IMR-90 (cell line): Measurements from ENCODE around the gene BTN3A1. TPM values are rescaled to one million over a fixed set of nuclear protein-coding genes. Genes with fewer than 3 reads are reported as not detected.

Source experiments
- ATAC-seq: fragments of 200-7000 bp; cut with Tn5 transposase; 2 replicates; pipeline ENCODE4 v1.9.1; 2020; ENCODE audit warnings: low read depth, mild to moderate bottlenecking, moderate library complexity
- BruUV-seq: library from RNA; stranded (reverse); fragments of 400-500 nt; replicated peaks from 2 replicates; lab custom pipeline; 2021; lab: Mats Ljungman, UMichigan
- CTCF ChIA-PET: fragments of 300-600 bp; formaldehyde crosslinking; extraction: SDS; loops from one replicate; lab custom pipeline; 2021; ENCODE audit warnings: antibody characterized with exemption; lab: Yijun Ruan, JAX
- POLR2A ChIA-PET: fragments of 300-600 bp; sonication (Branson Sonifier 250); formaldehyde crosslinking; loops from one replicate; lab custom pipeline; 2022; ENCODE audit warnings: antibody characterized with exemption; ENCODE audit not compliant: unreplicated experiment; lab: Charles Lee
- DNase-seq: peaks from one replicate; pipeline ENCODE4 v3.0.0; 2013
- H2AFZ ChIP-seq: replicated peaks from 2 replicates; pipeline ENCODE3; 2013; ENCODE audit warnings: low read length, mild to moderate bottlenecking; ENCODE audit not compliant: poor library complexity
- H2AK5ac ChIP-seq: 2 replicates; pipeline ENCODE4 v1.6.1; 2013; ENCODE audit warnings: low read depth, low read length, inconsistent platforms
- H2AK9ac ChIP-seq: replicated peaks from 2 replicates; pipeline ENCODE3; 2013; ENCODE audit warnings: mild to moderate bottlenecking, low read depth, low read length, moderate library complexity; ENCODE audit not compliant: poor library complexity
- H2BK120ac ChIP-seq: 2 replicates; pipeline ENCODE4 v1.6.1; 2013; ENCODE audit warnings: low read depth, low read length, inconsistent platforms
- H2BK15ac ChIP-seq: 3 replicates; pipeline ENCODE4 v1.6.1; 2013; ENCODE audit warnings: low read depth, low read length, inconsistent platforms
- H2BK20ac ChIP-seq: 2 replicates; pipeline ENCODE4 v1.6.1; 2013; ENCODE audit warnings: low read depth, mild to moderate bottlenecking, inconsistent platforms, low read length, moderate library complexity
- H2BK5ac ChIP-seq: 2 replicates; pipeline ENCODE4 v1.6.1; 2013; ENCODE audit warnings: mild to moderate bottlenecking, low read depth, low read length, inconsistent platforms; ENCODE audit not compliant: poor library complexity, severe bottlenecking
- H3K14ac ChIP-seq: replicated peaks from 2 replicates; pipeline ENCODE4 v1.6.1; 2013; ENCODE audit warnings: low read depth, low read length, inconsistent platforms
- H3K18ac ChIP-seq: 2 replicates; pipeline ENCODE4 v1.6.1; 2013; ENCODE audit warnings: low read depth, low read length, control low read depth
- H3K23ac ChIP-seq: 2 replicates; pipeline ENCODE4 v1.6.1; 2013; ENCODE audit warnings: low read depth, low read length, inconsistent platforms
- H3K27ac ChIP-seq: 2 replicates; pipeline ENCODE4 v1.5.1; 2013; ENCODE audit warnings: mild to moderate bottlenecking, control low read depth, low read length; ENCODE audit not compliant: insufficient read depth
- H3K27me3 ChIP-seq: 2 replicates; pipeline ENCODE4 v1.6.1; 2013; ENCODE audit warnings: low read length; ENCODE audit not compliant: control insufficient read depth, insufficient read depth
- H3K36me3 ChIP-seq: 2 replicates; pipeline ENCODE4 v1.6.1; 2013; ENCODE audit warnings: low read length, mixed read lengths; ENCODE audit not compliant: control insufficient read depth, insufficient read depth
- H3K4ac ChIP-seq: 2 replicates; pipeline ENCODE4 v1.6.1; 2013; ENCODE audit warnings: low read depth, low read length, inconsistent platforms
- H3K4me1 ChIP-seq: 2 replicates; pipeline ENCODE4 v1.6.1; 2013; ENCODE audit warnings: low read length, mixed read lengths; ENCODE audit not compliant: control insufficient read depth, insufficient read depth
- H3K4me2 ChIP-seq: 2 replicates; pipeline ENCODE4 v1.6.1; 2013; ENCODE audit warnings: low read depth, mild to moderate bottlenecking, control low read depth, low read length, moderate library complexity
- H3K4me3 ChIP-seq: 2 replicates; pipeline ENCODE4 v1.5.1; 2013; ENCODE audit warnings: low read depth, mild to moderate bottlenecking, control low read depth, low read length, moderate library complexity; ENCODE audit not compliant: insufficient read depth
- H3K56ac ChIP-seq: 2 replicates; pipeline ENCODE4 v1.6.1; 2013; ENCODE audit warnings: low read length, inconsistent platforms; ENCODE audit not compliant: insufficient read depth; ENCODE audit errors: extremely low read depth
- H3K79me1 ChIP-seq, 2 experiments: 2 replicates each; pipeline ENCODE4 v1.6.1; 2013; ENCODE audit warnings: low read length in 2 of 2, inconsistent platforms in 1 of 2, low read depth in 1 of 2
- H3K9ac ChIP-seq: 2 replicates; pipeline ENCODE4 v1.6.1; 2013; ENCODE audit warnings: low read depth, low read length, control low read depth
- H3K9me1 ChIP-seq: 2 replicates; pipeline ENCODE4 v1.6.1; 2013; ENCODE audit warnings: low read length, inconsistent platforms; ENCODE audit not compliant: insufficient read depth
- H3K9me3 ChIP-seq: 2 replicates; pipeline ENCODE4 v1.6.1; 2013; ENCODE audit warnings: low read length; ENCODE audit not compliant: control insufficient read depth, insufficient read depth
- H4K20me1 ChIP-seq: 2 replicates; pipeline ENCODE4 v1.6.1; 2013; ENCODE audit warnings: low read length, inconsistent platforms; ENCODE audit not compliant: insufficient read depth
- H4K5ac ChIP-seq: 2 replicates; pipeline ENCODE4 v1.6.1; 2013; ENCODE audit warnings: mild to moderate bottlenecking, low read depth, low read length, control low read depth
- H4K8ac ChIP-seq, 2 experiments: 2 replicates each; pipeline ENCODE4 v1.6.1; 2013; ENCODE audit warnings: low read depth in 2 of 2, low read length in 2 of 2, control low read depth in 1 of 2, inconsistent platforms in 1 of 2
- H4K91ac ChIP-seq: 2 replicates; pipeline ENCODE4 v1.6.1; 2013; ENCODE audit warnings: low read depth, low read length, inconsistent platforms; ENCODE audit not compliant: insufficient read depth
- BHLHE40 ChIP-seq: fragments of 150-350 bp; IDR thresholded peaks from 2 replicates; pipeline ENCODE4 v1.6.1; 2016; ENCODE audit warnings: mild to moderate bottlenecking, low read depth, low read length
- CEBPB ChIP-seq: IDR thresholded peaks from 2 replicates; pipeline ENCODE4 v1.6.1; 2012; ENCODE audit warnings: low read depth, low read length, improper control_type of control experiment
- MAFK ChIP-seq: IDR thresholded peaks from 2 replicates; pipeline ENCODE4 v1.6.1; 2012; ENCODE audit warnings: low read depth, low read length, improper control_type of control experiment
- MAZ ChIP-seq: IDR thresholded peaks from 2 replicates; pipeline ENCODE4 v1.6.1; 2012; ENCODE audit warnings: low read depth, mild to moderate bottlenecking, low read length, improper control_type of control experiment, moderate library complexity, borderline replicate concordance
- POLR2A ChIP-seq: IDR thresholded peaks from 2 replicates; pipeline ENCODE4 v1.6.1; 2012; ENCODE audit warnings: mild to moderate bottlenecking, low read depth, low read length
- RAD21 ChIP-seq: IDR thresholded peaks from 2 replicates; pipeline ENCODE4 v1.6.1; 2012; ENCODE audit warnings: low read length, improper control_type of control experiment
- RFX5 ChIP-seq: IDR thresholded peaks from 2 replicates; pipeline ENCODE4 v1.8.0; 2012; ENCODE audit warnings: low read depth, mild to moderate bottlenecking, low read length, moderate library complexity
- WGBS, 2 experiments: methylation state at CpG; one replicate each; pipeline versions ENCODE4 v1.1.5 to v1.1.7; 2013; ENCODE audit warnings: missing lambda C conversion rate in 2 of 2; ENCODE audit not compliant: insufficient read length in 1 of 2; ENCODE audit errors: extremely low coverage in 2 of 2; 5-methylcytosine and 5-hydroxymethylcytosine counted together
- dilution Hi-C: fragments of 300-500 bp; cut with HindIII; formaldehyde crosslinking; loops from one replicate; pipeline ENCODE4 v1.14.3; 2018; ENCODE audit warnings: low sequenced_read_pairs; ENCODE audit not compliant: unreplicated experiment
- in situ Hi-C: fragments of 300-500 bp; cut with MboI; formaldehyde crosslinking; loops from 3 replicates; pipeline ENCODE4 v1.14.3; 2019; ENCODE audit warnings: low sequenced_read_pairs, inconsistent platforms, mixed read lengths
- intact Hi-C: fragments of 100-400 bp; cut with micrococcal nuclease; formaldehyde crosslinking; loops from 2 replicates; pipeline ENCODE4 v1.10.0; 2022
- polyA plus RNA-seq, 3 experiments: library from polyadenylated mRNA; depleted of rRNA; stranded (reverse); fragments of >200 nt; gene quantifications; 2 replicates each; pipeline ENCODE4 v1.2.3, GENCODE V29; 2012; ENCODE audit warnings: low replicate concordance in 1 of 3
- total RNA-seq: library from RNA; depleted of rRNA; stranded (reverse); fragments of >200 nt; gene quantifications from 2 replicates; pipeline ENCODE4 v1.2.3, GENCODE V29; 2012

Gene BTN3A1
- total and polyA plus RNA-seq, 2 of the 4 experiments (the other 2 are of a cell fraction): 14.4 to 16.5 TPM

GRCh38 chr6:26400626-26401025, 1.4 kb upstream of the BTN3A1 start:
- in situ Hi-C loops (no loop called here), intact Hi-C loops (loop anchor here (5.0 kb wide), 1 partner anchor 58 kb away; no protein-coding TSS in a partner anchor), dilution Hi-C loops (no loop called here)
- H3K27me3 ChIP-seq: no peaks in the 10 kb centered on the region
- H4K20me1 ChIP-seq: no peaks in the 10 kb centered on the region
- H3K9me1 ChIP-seq: peaks cover 7% of the 10 kb centered on the region
- H3K9ac ChIP-seq: no peak overlapping the region
- no peak overlapping the region for H3K18ac ChIP-seq
- H2BK5ac ChIP-seq: no peak overlapping the region
- no CpG with 5 or more reads among the region's 2 CpGs for WGBS, 2 experiments
- no peak overlapping the region for H3K23ac ChIP-seq
- no peak overlapping the region for H2BK15ac ChIP-seq
- CTCF ChIA-PET: no interaction called here
- H3K9me3 ChIP-seq: no peaks in the 10 kb centered on the region
- BruUV-seq: no TSS peak
- H3K79me1 ChIP-seq: peaks cover 0 to 6% of the 10 kb centered on the region in 2 experiments; a peak in 2 of 4 replicates
- H4K91ac ChIP-seq: no peak overlapping the region
- TF ChIP-seq MAFK (no peak), BHLHE40 (no peak), RAD21 (no peak), RFX5 (no peak), CEBPB (no peak), POLR2A (no peak), MAZ (no peak)
- peak overlapping the region; percentile 48; the same call in 1 of the 2 replicates for H3K4ac ChIP-seq
- H2BK120ac ChIP-seq: peak overlapping the region; percentile 34; the same call in 1 of the 2 replicates
- ATAC-seq: no peak
- DNase-seq: no peak
- peak overlapping the region; percentile 45; the same call in 1 of the 2 replicates for H3K14ac ChIP-seq
- H2AK9ac ChIP-seq: no peak overlapping the region
- H2BK20ac ChIP-seq: 0 out of 2 replicates have a peak overlapping the region, but pooled peaks have one; percentile 20
- H3K36me3 ChIP-seq: peaks cover 3% of the 10 kb centered on the region
- peak overlapping the region; percentile 62 to 68; a peak in 3 of 4 replicates for H4K8ac ChIP-seq
- no peak overlapping the region for H3K27ac ChIP-seq
- H3K56ac ChIP-seq: no peak overlapping the region
- POLR2A ChIA-PET: no interaction called here
- H3K4me3 ChIP-seq: no peak overlapping the region
- peak overlapping the region; percentile 81 for H2AFZ ChIP-seq
- peaks cover 5% of the 10 kb centered on the region; the same call in 1 of the 2 replicates for H3K4me1 ChIP-seq
- H4K5ac ChIP-seq: peak overlapping the region; percentile 81
- no peak overlapping the region for H3K4me2 ChIP-seq
- peak overlapping the region; percentile 27; the same call in 1 of the 2 replicates for H2AK5ac ChIP-seq
